Measurements from ENCODE around the gene ANKRD18B.
"Not testable (repeated sequence)": the region's sequence is repeated elsewhere in the genome, so short reads cannot be mapped to it uniquely, and the experiment has no call there.

ANKRD18B gene

DNA sequence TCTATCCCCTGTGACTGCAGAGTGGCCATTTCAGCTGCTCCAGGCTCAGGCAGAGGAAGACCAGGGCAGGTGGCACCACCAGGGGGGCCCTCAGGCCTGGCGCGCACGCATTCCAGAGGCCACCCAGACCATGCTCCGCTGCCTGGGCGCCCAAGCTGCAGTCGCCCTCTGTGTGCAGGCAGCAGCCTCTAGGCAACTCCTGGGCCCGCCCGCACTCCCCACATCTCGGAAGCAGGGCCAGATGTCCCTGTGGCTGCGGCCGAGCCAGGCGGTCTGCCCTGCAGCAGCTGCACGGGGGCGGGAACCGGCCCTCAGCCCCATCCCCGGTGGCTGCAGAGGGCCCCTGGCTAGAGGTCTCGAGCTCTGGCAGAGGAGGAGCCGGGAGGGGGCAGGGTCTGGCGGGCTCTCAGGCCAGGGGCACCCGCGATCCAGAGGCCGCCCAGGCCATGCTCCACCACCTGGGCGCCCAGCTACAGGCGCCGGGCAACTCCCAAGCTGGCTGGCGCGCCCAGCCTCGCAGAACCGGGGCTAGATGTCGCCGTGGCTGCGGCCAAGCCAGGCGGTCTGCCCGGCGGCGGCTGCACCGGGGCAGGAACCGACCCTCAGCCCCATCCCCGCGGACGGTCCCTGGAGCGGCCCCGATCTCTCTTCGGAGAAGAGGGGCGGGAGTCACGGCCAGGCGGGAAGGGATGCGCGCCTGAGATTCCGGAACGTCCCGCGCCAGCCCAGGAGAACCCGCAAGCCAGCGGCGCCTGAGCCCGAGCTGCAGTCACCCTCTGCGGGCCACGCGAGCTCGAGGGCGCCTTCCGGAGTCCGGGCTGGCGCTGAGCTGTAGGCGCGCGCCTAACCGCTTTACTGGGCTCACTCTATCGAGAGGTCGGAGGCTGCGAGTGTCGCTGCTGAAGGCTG lies at the start of gene ANKRD18B:
Gene ANKRD18B (plus strand): TSS at position 855 of the 909 bp plus-strand sequence. CDS start 239 bp downstream, outside the sequence.
- TF ChIP-seq, protein P1, sequence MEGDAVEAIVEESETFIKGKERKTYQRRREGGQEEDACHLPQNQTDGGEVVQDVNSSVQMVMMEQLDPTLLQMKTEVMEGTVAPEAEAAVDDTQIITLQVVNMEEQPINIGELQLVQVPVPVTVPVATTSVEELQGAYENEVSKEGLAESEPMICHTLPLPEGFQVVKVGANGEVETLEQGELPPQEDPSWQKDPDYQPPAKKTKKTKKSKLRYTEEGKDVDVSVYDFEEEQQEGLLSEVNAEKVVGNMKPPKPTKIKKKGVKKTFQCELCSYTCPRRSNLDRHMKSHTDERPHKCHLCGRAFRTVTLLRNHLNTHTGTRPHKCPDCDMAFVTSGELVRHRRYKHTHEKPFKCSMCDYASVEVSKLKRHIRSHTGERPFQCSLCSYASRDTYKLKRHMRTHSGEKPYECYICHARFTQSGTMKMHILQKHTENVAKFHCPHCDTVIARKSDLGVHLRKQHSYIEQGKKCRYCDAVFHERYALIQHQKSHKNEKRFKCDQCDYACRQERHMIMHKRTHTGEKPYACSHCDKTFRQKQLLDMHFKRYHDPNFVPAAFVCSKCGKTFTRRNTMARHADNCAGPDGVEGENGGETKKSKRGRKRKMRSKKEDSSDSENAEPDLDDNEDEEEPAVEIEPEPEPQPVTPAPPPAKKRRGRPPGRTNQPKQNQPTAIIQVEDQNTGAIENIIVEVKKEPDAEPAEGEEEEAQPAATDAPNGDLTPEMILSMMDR (IDR thresholded peaks at IDR 0.05) = not testable (repeated sequence)

DNA sequence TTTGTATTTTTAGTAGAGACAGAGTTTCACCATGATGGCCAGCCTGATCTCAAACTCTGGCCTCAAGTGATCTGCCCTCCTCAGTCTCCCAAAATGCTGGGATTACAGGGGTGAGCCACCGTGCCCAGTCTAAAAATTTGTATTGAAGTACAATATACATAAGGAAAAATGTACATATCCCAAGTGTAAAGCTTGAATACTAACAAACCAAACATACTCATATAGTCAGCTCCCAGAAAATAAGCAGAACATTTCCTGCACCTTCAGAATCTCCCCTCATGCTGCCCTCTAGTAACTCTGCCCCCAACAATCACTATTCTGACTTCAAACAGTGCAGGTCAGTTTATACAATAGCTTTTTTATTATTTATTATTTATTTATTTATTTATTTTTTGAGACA lies 48.7 kb upstream of the ANKRD18B start:
- TF ChIP-seq, protein P1 (IDR thresholded peaks at IDR 0.05) = no peak

DNA sequence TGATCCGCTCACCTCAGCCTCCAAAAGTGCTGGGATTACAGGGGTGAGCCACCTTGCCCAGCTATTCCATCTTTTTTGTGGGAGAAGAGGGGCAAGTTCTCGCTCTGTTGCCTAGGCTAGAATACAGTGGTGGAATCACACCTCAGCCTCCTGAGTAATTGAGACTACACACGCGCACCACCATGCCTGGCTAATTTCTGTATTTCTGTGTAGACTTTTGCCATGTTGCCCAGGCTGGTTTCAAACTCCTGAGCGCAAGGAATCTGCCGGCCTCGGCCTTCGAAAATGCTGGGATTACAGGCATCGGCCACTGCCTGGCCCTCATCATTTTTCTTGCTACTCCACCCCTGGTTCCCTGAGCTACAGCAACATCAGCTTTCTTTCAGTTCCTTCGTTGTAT lies 47.5 kb upstream of the ANKRD18B start:
- TF ChIP-seq, protein P1 (IDR thresholded peaks at IDR 0.05) = no peak

DNA sequence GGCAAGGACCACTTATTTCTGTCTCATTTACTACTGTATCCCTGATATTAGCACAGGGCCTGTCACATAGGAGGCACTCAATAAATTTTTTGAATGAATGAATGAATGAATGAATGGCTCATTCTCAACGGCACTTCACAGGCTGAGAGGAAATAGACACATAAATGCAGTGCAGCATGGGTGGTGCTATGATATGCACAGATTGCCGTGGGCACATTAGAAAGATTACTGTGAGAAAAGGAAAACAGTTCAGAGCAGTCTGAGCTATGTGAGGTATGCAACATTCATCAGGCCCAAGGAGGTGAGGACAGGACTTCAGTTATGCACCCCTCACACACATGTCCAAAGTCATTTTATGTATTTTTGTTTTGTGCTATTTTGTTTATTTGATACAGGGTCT lies 43.9 kb upstream of the ANKRD18B start:
- TF ChIP-seq, protein P1 (IDR thresholded peaks at IDR 0.05) = no peak

DNA sequence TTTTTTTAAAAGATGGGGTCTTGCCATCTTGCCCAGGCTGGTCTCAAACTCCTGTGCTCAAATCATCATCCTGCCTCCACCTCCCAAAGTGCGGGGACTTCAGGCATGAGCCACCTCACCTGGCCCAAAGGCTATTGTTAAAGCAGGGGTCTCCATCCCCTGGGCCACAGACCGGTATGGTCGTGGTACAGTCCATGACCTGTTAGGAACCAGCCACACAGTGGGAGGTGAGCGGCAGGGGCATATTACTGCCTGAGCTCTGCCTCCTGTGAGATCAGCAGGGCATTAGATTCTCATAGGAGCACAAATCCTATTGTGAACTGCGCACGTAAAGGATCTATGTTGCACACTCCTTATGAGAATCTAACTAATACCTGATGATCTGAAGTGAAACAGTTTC lies 43.1 kb upstream of the ANKRD18B start:
- TF ChIP-seq, protein P1 (IDR thresholded peaks at IDR 0.05) = no peak

DNA sequence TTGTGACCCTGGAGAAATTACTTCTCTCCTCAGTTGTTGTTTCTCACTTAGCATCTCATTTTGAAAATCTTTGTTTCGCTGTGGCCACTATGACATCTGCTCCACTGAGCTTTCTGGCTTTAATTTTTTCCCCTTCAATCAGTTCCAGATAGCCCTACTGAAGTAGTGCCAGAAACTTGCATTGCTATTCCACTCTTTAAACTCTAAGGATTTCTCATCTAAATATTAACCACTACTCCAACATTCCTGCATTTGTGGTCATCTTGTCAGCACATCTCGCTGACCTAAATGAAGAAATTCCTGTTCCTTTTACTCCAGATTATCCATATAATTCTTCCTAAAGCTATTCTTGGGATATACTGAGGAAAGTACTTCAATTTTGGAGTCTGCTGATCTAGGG lies 35.0 kb upstream of the ANKRD18B start:
- TF ChIP-seq, protein P1 (IDR thresholded peaks at IDR 0.05) = no peak

DNA sequence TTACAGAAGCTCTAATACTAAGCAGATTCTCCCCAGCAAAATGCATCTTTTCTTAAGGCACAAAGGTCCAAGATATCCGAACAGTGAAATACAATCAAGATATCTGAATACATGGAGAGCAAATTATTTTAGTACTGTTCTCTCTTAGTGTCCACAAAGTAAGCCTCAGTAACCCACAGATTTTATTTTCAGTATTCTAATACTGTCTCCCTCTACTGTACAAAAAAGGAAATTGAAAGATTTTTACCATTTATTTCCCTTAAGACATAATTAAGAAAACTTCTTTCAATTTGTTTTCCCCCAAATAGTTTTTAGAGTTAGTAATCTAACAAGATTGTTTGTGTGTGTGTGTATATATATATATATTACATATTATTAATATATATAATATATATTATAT lies 25.7 kb upstream of the ANKRD18B start:
- TF ChIP-seq, protein P1 (IDR thresholded peaks at IDR 0.05) = 0 out of 2 replicates have a peak, but pooled peaks have one; percentile 35

Data from LNCAP (cell line).